ENCODE measurements around the gene SIGLEC5. TPM values are rescaled to one million over a fixed set of nuclear protein-coding genes. Genes with fewer than 3 reads are reported as not detected.

Gene SIGLEC5
- total and polyA plus RNA-seq, 2 of the 4 experiments (the other 2 are of a cell fraction), result not detected

- intact Hi-C loops (cut with micrococcal nuclease), result no loop called here
- Histone ChIP-seq H4K91ac (ENCODE audit: insufficient read depth, low read depth, low read length) (no peak overlapping the region), H4K5ac (ENCODE audit: low read depth, low read length) (no peak overlapping the region), H3K27ac (ENCODE audit: insufficient read depth, low read length) (no peak overlapping the region), H3K79me1 (ENCODE audit: low read depth in 1 of 2, low read length in 2 of 2) (no peaks in the 10 kb centered on the region), H3K4ac (ENCODE audit: low read depth, low read length) (no peak overlapping the region), H3K56ac (ENCODE audit: extremely low read depth, insufficient read depth, low read length) (no peak overlapping the region), H3K14ac (replicated peaks; ENCODE audit: low read depth, low read length) (no peak overlapping the region), H2AFZ (replicated peaks; ENCODE audit: low read length, poor library complexity) (no peak overlapping the region), H2BK15ac (ENCODE audit: low read depth, low read length) (no peak overlapping the region), H2AK5ac (ENCODE audit: low read depth, low read length) (no peak overlapping the region), H3K36me3 (ENCODE audit: control insufficient read depth, insufficient read depth, low read length) (no peaks in the 10 kb centered on the region), H3K4me3 (ENCODE audit: insufficient read depth, low read depth, low read length) (no peak overlapping the region), H4K8ac (ENCODE audit: low read depth in 2 of 2, low read length in 2 of 2) (no peak overlapping the region), H3K9me3 (ENCODE audit: control insufficient read depth, insufficient read depth, low read length) (no peaks in the 10 kb centered on the region), H3K9me1 (ENCODE audit: insufficient read depth, low read length) (no peaks in the 10 kb centered on the region), H3K9ac (ENCODE audit: low read depth, low read length) (no peak overlapping the region), H3K18ac (ENCODE audit: low read depth, low read length) (no peak overlapping the region), H3K27me3 (ENCODE audit: control insufficient read depth, insufficient read depth, low read length) (no peaks in the 10 kb centered on the region), H4K20me1 (ENCODE audit: insufficient read depth, low read length) (no peaks in the 10 kb centered on the region), H3K4me2 (ENCODE audit: low read depth, low read length) (no peak overlapping the region), H2BK5ac (ENCODE audit: low read depth, low read length, poor library complexity, severe bottlenecking) (no peak overlapping the region), H2BK20ac (ENCODE audit: low read depth, low read length) (no peak overlapping the region), H2AK9ac (replicated peaks; ENCODE audit: low read depth, low read length, poor library complexity) (no peak overlapping the region), H2BK120ac (ENCODE audit: low read depth, low read length) (no peak overlapping the region), H3K23ac (ENCODE audit: low read depth, low read length) (no peak overlapping the region), H3K4me1 (ENCODE audit: control insufficient read depth, insufficient read depth, low read length) (no peaks in the 10 kb centered on the region)
- POLR2A ChIA-PET (ENCODE audit: unreplicated experiment), result no interaction called here
- no peak for TF ChIP-seq FOS (IDR thresholded peaks at IDR 0.05; ENCODE audit: low read depth, low read length)
- no peak for TF ChIP-seq CHD1 (IDR thresholded peaks at IDR 0.05; ENCODE audit: low read depth, low read length)
- no peak for TF ChIP-seq POLR2A (IDR thresholded peaks at IDR 0.05; ENCODE audit: low read depth, low read length)
- TF ChIP-seq SMC3 (IDR thresholded peaks at IDR 0.05; ENCODE audit: low read depth, low read length), result no peak
- no peak for TF ChIP-seq RAD21 (IDR thresholded peaks at IDR 0.05; ENCODE audit: low read length)
- TF ChIP-seq, protein P1, sequence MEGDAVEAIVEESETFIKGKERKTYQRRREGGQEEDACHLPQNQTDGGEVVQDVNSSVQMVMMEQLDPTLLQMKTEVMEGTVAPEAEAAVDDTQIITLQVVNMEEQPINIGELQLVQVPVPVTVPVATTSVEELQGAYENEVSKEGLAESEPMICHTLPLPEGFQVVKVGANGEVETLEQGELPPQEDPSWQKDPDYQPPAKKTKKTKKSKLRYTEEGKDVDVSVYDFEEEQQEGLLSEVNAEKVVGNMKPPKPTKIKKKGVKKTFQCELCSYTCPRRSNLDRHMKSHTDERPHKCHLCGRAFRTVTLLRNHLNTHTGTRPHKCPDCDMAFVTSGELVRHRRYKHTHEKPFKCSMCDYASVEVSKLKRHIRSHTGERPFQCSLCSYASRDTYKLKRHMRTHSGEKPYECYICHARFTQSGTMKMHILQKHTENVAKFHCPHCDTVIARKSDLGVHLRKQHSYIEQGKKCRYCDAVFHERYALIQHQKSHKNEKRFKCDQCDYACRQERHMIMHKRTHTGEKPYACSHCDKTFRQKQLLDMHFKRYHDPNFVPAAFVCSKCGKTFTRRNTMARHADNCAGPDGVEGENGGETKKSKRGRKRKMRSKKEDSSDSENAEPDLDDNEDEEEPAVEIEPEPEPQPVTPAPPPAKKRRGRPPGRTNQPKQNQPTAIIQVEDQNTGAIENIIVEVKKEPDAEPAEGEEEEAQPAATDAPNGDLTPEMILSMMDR (conservative IDR thresholded peaks at IDR 0.05; ENCODE audit: low read depth, low read length), result no peak
- TF ChIP-seq CEBPB (IDR thresholded peaks at IDR 0.05; ENCODE audit: low read depth, low read length), result no peak
- no peak for TF ChIP-seq BHLHE40 (IDR thresholded peaks at IDR 0.05; ENCODE audit: low read depth, low read length)
- no peak for TF ChIP-seq RCOR1 (IDR thresholded peaks at IDR 0.05; ENCODE audit: insufficient replicate concordance, low read length)
- TF ChIP-seq RFX5 (IDR thresholded peaks at IDR 0.05; ENCODE audit: low read depth, low read length), result no peak
- no peak for TF ChIP-seq MXI1 (IDR thresholded peaks at IDR 0.05; ENCODE audit: borderline replicate concordance, low read depth, low read length)
- no peak for TF ChIP-seq MAZ (IDR thresholded peaks at IDR 0.05; ENCODE audit: borderline replicate concordance, low read depth, low read length)
- in situ Hi-C loops (cut with MboI; ENCODE audit: low sequenced_read_pairs), result no loop called here
- no CpG with 5 or more reads among the region's 1 CpG for WGBS, 2 experiments (ENCODE audit: extremely low coverage in 2 of 2, insufficient read length in 1 of 2)
- CTCF ChIA-PET, result no interaction called here
- ATAC-seq (ENCODE audit: low read depth) (no peak), DNase-seq (no peak)
- dilution Hi-C loops (cut with HindIII; ENCODE audit: low sequenced_read_pairs, unreplicated experiment), result no loop called here
- no TSS peak for BruUV-seq (replicated peaks)
Observed at GRCh38 chr19:51610576-51610975, 19.6 kb downstream of the SIGLEC5 start.
